ENCODE data around the gene KMT5B.
"Not testable (repeated sequence)": the region's sequence is repeated elsewhere in the genome, so short reads cannot be mapped to it uniquely, and the experiment has no call there.

Gene KMT5B

DNA sequence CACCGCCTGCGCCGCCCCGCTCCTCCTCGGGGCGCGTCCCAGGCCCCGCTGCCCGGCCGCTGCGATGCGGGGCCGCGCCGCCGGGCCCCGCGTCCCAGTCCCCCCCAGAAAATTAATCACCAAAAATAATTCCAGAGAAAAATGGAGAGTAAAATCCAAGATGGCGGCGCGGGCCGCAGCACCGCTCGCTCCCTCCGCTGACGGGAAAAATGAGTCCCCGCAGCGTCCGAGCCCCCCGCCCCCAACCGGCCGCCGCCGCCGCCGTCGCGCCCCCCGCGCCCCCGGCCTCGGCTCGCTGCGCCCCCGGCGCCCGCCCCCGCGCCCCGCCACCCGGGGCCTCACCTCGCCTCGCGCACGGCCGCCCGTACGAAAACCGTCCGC lies at the start of gene KMT5B:
Gene KMT5B (minus strand): TSS at position 162 of the 381 bp plus-strand sequence. CDS start 23,220 bp downstream, outside the sequence.
- DNase-seq (ENCODE audit: low read depth) = peak; percentile 37

DNA sequence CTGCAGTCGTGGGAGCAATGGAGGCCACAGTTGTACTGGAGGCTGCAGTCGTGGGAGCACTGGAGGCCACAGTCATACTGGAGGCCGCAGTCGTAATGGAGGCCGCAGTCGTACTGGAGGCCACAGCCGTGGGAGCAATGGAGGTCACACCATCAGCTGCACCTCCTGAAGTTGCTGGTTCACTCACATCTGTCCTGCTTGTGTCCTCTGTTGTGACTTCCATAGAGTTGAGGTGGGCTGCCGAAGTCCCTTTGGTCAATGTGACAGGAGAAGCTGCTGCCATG lies 49.4 kb upstream of the KMT5B start:
- DNase-seq (ENCODE audit: low read depth) = no peak

DNA sequence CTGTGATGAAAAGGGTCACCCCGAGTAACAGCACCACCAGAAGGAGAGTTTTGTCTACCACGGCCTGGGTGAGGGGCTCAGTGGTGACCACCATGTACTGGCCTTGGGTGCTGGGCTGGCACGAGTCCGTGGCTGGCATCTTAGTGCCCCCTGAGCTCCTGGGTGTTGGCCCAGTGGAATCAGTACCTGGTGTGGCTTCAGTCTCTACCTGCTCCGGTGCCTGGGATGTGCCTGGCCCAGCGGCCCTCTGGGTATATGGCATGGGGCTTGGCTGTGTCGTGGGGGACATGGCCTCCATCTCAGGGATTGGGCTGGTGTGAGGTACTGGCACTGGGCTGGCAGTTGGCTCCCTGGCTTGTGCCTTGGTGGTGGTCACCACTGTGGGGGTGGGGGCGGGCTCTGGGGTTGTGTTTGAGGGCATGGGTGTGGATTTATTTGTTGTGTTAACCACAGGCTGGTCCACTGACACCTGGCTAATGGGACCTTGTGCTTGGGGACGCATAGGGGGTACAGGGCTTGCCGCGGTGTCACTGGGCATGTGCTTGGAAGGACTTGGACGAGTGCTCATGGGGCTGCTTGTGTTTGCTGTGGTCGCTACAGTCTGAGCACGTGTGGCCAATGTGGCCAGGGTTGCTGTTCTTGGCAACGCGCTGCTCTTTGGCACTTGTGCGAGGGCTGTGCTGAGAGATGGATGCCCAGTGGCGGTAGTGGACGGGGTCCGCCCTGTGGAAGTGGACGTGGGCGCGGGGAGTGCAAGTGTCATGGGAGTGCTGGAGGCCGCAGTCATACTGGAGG lies 48.9 kb upstream of the KMT5B start:
- DNase-seq (ENCODE audit: low read depth) = no peak

DNA sequence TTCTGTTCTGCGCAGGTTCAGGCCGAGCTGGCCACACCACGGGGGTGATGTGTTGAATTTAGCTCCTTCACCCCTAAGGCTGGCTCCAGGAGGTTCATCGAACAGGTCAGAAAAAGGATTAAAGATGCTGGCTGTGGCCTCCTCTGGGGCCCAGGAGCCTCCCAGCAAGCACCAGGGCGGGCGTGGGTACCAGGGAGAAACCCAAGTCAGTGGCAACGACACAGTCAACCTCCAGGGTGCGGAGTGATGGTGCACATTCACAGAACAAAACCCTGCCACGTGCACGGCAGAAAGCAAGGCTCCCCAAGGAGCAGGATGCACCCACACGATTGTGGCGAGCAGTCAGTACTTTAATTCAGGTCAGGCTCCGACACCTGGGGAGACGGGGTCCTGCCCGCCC lies 47.9 kb upstream of the KMT5B start:
- DNase-seq (ENCODE audit: low read depth) = no peak

DNA sequence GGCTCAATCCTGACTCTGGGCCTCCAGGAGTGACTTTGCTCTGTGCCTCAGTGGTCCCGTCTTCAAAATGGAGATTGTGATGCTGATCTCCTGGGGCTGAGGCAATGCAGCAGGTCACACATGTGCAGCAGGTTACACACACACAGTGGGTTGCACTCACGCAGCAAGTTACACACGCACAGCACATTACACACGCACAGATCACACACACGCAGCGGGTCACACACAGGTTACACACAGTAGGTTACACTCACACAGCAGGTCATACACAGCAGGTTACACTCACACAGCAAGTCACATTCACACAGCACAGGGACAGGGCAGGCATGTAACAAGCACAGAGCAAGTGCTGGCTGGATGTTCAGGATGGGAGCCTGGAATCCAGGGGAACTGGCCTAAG lies 47.4 kb upstream of the KMT5B start:
- DNase-seq (ENCODE audit: low read depth) = no peak

DNA sequence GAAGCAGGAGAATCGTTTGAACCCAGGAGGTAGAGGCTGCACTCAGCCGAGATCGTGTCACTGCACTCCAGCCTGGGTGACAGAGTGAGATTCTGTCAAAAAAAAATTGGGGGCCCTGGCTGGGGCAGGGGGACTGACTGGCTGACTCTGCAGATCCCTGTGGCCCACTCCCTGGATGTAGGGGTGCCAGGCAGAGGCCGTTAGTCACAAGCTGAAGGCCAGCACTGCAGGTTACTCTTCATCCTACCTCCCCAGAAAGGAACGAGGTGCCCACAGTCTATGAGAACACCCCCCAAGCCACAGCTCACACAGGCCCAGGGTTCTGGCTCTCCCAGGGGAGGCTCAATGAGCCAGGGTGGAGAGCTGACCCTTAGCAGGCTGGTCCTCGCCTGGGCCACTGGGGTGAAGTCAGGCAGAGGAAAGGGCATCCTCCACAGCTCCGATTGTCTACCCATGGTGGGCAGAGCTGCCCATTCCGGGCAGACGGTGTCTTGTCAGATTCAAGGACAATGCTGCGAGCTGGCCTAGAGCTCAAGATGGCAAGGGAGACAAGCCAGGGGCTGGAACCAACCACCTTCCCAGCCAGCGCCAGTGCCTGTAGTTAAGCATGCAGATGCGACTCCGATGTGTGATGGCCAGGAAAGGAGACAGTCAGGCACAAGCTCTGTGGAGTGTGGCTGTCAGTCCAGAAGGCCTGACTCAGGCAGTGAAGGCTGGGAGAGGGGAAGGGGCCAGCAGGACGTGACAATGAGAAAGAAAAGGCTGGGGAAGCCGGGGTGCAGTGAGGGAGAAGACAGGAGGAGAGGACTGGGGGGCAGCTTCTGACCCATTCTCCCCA lies 46.2 kb upstream of the KMT5B start:
- DNase-seq (ENCODE audit: low read depth) = no peak

DNA sequence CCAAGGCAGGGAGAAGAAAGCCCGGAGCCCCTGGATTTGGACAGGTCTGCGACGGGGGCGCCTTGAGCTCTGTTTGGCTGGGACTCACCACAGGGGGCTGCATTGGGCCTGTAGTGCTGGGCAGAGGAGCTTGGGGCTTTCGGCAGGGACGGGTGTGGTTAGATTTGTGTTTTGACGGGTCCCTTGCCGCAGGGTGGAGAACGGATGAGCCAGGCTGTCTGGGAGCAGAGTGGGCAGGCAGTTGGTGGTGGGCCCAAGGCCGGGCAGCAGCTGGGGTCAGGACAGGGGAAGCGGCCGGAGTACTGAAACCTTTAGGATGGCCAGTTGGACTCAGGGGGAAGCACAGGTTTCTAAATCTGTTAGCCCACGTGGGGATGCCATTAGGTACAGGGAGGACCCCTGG lies 45.3 kb upstream of the KMT5B start:
- no peak for DNase-seq (ENCODE audit: low read depth)

DNA sequence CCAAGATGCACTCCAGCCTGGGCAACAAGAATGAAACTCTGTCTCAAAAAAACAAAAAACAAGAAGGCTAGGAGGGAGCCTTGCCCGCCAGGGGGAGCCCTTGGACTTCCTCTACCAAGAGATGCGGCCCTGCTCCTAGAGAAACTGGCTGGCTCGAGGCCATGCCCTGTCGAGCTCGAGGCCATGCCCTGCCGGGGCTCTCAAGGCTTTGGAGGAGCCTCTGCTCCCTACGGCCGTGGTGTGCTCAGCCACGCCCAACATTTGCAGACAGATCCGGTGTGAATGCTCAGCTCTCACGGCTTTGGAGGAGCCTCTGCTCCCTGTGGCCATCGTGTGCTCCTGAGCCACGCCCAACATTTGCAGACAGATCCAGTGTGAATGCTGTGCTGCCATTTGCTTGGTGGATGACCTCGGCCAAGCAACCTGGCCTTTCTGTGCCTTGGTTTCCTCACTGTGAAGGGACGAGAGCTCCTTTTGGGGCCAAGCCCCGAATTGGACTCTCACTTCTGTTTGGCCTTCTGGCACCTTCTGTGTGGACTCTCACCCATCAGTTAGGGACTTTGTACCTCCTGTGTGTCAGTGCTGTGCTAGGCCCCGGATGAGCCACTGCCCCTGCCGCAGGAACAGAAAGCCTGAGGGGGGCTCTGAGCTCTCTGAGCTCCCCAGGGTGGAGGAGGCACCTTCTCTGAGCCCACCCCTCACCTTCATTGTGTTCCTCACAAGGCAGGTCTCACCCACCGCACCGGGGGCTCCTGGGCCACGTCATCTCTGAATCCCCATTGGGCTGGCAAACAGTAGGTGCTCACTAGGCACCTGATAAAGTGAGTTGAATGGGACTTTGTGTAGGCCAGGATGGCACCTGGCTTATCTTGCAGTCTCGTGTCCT lies 44.6 kb upstream of the KMT5B start:
- DNase-seq (ENCODE audit: low read depth) = peak; percentile 89

DNA sequence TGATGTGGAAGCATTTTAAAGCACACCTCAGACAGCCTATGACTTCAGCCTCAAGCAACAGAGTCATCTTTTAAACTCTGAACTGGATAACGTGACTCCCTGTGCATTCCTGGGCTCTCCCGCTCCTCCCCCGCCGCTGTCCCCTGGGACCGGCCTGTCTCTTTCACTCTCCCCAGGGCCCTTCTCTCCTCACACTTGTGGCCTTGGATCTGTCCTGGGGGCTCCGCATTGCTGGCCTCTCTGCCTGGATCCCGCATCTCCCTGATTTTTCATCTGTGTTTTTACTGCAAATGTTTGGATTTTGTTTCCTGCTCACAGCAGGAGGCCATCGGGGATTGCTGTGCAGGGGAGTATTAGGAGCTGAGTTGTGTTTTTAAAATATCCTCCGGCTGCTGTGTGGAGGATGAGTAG lies 43.2 kb upstream of the KMT5B start:
- no peak for DNase-seq (ENCODE audit: low read depth)

DNA sequence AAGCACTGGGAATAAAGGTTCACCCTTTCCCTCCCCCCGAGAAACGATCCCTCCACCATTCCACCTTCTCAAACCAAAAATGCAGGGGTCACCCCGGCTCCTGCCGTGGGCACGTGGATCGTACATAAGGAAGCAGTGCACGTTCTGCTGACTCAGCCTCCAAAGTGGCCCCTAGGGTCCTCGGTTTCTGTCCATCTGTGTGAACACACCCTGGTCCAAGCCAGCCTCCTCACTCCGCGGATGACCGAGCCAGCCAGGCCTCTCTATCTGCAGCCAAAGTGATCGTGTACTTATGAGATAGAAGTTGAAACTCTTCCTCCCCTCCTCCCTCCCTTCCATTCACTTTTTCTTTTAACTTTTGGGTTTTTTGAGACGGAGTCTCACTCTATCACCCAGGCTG lies 42.4 kb upstream of the KMT5B start:
- no peak for DNase-seq (ENCODE audit: low read depth)

DNA sequence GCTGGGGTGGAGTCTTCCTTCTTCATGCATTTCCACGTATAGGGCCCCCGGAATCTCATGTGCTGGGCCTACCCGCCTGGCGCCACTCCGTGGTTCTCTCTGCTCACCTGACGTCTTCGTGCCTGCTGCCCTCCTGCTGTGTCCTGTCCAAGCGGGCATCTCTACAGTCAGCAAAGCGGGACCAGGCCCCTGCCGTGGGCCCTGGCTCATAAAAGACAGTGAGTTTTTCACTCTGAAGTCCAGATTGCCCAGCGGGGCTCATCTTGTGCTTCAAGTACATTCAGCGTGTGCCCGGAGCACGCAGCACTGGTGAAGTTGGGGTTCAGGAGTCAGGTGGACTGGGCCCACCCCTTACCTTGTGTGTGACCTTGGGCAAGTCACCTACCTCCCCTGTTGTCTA lies 41.3 kb upstream of the KMT5B start:
- DNase-seq (ENCODE audit: low read depth) = no peak

DNA sequence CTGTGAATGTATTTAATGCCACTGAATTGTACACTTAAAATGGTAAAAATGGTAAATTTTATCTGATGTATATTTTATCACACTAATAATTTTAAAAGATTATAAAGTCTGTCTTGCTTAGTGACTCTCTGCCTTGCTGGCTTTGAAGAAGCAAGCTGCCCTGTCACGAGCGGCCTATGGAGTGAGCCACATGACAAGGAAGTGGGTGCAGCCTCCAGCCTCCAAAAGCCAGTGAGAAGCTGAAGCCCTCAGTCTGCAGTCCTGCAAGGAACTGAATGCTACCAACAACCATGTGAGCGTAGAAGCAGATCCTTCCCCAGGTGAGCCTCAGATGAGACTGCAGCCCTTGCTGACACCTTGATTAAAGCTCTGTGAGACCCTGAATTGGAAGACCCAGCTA lies 38.7 kb upstream of the KMT5B start:
- no peak for DNase-seq (ENCODE audit: low read depth)

DNA sequence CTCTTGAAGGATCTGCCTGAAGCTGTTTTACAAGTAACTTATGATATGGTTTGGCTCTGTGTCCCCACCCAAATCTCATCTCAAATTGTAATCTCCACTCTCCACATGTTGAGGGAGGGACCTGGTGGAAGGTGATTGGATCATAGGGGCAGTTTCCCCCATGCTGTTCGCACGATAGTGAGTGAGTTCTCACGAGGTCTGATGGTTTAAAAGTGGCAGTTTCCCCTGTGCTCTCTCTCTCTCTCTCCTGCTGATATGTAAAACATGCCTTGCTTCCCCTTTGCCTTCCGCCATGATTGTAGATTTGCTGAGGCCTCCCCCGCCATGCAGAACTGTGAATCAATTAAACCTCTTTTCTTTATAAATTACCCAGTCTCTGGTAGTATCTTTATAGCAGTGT lies 31.8 kb upstream of the KMT5B start:
- DNase-seq (ENCODE audit: low read depth) = not testable (repeated sequence)

DNA sequence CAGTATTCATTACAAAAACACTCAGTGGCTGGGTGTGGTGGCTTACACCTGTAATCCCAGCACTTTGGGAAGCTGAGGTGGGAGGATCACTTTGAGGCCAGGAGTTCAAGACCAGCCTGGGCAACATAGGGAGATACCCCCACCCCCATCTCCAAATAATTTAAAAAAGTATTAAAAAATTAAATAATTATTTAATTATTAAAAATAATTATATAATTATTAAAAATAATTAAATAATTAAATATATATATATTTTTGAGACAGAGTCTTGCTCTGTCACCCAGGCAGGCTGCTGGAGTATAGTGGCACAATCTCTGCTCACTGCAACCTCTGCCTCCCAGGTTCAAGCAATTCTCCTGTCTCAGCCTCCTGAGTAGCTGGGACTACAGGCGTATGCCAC lies 30.8 kb upstream of the KMT5B start:
- not testable (repeated sequence) for DNase-seq (ENCODE audit: low read depth)

DNA sequence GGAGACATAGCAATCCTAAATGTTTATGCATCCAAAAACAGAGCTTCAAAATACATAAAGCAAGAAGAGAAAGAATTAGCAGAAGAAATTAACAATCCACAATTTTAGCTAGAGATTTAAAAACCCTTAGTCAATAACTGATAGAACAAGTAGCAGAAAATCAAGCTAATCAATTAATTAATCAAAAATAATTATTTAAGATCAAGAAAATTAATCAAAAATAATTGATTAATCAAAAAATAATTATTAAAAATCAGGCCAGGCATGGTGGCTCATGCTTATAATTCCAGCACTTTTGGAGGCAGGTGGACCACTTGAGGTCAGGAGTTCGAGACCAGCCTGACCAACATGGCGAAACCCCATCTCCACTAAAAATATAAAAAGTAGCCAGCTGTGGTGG lies 29.5 kb upstream of the KMT5B start:
- no peak for DNase-seq (ENCODE audit: low read depth)

DNA sequence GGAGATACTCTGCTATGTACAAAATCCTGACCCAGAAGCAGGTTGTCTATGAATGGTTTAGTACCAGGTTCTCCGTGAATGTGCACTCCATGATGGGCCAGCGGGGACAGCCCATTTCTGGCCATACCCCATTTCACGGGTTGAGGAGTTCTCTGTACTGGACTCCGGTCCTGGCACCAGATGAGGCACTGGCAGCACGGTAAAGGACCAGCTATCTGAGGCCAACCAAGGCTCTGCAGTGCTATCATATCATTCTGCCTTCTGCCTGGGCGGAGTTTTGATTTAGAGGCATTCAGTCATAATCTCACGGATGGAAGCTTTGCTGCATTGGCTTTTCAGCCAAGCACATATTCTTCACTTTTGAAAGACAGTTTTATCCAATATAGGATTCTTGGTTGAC lies 18.5 kb upstream of the KMT5B start:
- no peak for DNase-seq (ENCODE audit: low read depth)

DNA sequence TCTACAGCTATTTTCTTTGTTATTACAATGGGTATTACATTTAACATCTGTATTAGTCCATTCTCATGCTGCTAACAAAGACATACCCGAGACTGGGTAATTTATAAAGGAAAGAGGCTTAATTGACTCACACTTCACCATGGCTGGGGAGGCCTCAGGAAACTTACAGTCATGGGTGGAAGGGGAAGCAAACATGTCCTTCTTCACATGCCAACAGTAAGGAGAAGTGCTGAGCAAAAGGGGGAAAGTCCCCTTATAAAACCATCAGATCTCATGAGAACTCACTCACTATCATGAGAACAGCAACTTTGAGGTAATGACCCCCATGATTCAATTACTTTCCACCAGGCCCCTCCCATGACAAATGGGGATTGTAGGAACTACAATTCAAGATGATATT lies 16.5 kb upstream of the KMT5B start:
- DNase-seq (ENCODE audit: low read depth) = no peak

DNA sequence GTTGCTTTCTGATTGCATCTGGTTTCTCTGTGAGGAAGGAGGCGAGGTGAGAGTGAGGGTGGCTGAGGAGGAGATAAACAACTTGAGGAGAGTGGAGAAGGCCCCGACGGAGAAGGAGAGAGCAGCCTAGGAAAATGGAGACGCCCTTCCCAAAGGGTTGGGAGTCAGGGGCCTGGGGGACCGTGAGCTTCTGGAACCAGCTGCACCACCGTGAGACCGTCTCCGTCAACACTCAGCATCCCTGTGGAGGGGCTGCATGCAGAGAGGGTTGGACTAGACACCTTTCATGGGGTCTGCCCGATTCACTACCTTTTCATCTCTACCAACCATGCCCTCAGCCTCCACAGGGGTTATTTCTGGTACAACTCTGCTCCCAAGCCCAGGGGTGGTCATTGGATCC lies 13.3 kb upstream of the KMT5B start:
- no peak for DNase-seq (ENCODE audit: low read depth)

DNA sequence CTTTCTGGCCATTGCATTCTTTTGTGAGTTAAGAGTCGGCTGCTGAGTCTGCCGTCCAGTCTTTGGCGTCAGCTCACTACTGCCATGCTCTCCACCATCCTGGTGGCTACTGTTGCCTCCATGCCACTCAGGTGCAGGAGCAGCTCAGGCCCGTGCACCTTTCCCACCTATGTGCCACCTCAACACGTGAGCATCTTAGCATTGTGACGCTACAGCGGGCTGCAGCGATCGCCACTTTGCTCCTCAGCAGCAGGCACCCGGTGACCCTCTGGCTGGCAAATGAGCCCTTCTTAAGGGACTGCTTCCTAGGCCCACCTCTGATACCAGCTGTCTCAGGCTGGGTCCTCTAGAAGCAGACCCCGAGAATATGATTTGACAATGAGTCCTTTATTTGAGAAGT lies 11.5 kb upstream of the KMT5B start:
- no peak for DNase-seq (ENCODE audit: low read depth)

DNA sequence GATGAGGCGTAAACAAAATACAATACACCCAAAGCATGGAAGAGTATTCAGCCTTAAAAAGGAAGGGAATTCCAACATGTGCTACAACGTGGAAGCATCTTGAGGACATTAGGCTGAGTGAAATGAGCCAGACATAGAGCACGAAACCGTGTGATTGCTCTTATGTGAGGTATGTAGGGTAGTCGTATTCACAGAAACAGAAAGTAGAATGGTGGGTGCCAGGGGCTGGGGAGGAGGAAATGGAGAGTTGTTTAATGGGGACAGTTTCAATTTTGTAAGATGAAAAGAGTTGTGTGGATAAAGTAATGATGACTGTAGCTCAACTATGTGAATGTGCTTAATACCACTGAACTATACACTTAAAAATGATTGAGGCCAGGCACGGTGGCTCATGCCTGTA lies 10.2 kb upstream of the KMT5B start:
- no peak for DNase-seq (ENCODE audit: low read depth)

DNA sequence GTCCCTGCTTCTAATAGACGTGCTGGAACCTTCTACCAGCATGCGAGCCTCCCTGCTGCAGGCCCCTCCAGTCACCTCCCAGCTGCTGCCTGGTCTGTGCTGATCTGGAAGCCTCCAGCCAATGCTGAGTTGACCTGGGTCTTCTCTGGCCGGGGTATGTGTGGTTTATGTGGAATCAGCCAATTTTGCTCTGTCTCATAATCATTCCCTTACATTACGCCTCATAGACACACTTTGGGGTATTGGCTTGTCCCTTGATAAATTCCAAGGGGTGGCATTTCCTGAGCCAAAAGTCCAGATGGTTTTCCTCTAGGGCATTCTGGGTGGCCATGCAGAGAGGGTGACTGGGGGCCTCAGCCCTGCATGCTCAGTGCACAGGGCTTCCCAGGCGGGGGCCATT lies 8.3 kb upstream of the KMT5B start:
- no peak for DNase-seq (ENCODE audit: low read depth)

DNA sequence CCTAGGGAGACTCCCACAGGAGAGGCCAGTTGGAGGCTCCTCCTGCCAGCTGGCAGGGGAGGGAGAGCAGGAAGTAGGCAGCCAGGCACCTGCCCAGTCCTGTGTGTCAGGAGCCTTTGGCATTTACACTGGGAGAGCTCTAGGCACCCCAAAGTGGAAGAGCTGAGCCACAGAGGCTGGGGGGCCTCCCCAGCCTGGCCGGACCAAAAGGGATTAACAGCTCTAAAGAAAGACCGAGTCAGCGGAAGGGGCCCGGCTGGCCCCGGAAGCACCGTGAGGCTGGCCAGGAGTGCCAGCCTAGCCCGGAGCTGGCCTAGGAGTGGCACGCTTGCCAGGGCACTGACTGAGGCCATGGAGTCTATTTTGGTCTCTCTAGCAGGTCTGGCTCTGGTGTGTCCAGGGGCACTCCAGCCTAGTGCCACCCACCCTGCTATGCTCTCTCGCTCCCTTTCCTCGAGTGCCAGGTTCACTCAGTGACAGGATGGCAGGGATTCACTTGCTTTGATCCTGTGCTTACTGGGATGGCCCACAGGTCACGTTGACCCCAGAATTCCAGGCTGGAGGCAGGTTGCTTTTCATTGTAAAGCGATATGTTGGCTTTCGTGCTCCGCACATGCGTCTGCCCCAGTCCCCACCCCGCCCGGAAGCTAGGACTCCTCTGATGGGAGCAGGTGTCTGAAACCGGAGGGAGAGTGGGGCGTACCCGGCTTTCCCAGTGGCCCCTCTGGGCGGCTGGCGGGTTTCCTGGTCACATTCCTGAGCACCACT lies 3.3 kb upstream of the KMT5B start:
- no peak for DNase-seq (ENCODE audit: low read depth)

Measured in stimulated activated CD8-positive, alpha-beta memory T cell treated with anti-CD3 and anti-CD28 coated beads, Interleukin-4, amount 100 ng/mL, for 24 hours (primary cell).